K562 (cell line): ENCODE measurements around the gene ATP6V0A1. TPM values are rescaled to one million over a fixed set of nuclear protein-coding genes. Genes with fewer than 3 reads are reported as not detected.

Experiments used
- KHSRP ChIP-seq: fragments of 450-650 bp; IDR thresholded peaks from 2 replicates; pipeline ENCODE4 v1.6.1; 2017
- NCOA6 ChIP-seq: fragments of 450-650 bp; IDR thresholded peaks from 2 replicates; pipeline ENCODE4 v1.6.1; 2017; ENCODE audit warnings: mild to moderate bottlenecking
- PCBP2 ChIP-seq: fragments of 200-400 bp; formaldehyde crosslinking; IDR thresholded peaks from 2 replicates; pipeline ENCODE4 v1.6.1; 2018; ENCODE audit warnings: low read length, low read depth, mild to moderate bottlenecking, moderate library complexity; ENCODE audit not compliant: poor library complexity, severe bottlenecking
- RFX1 ChIP-seq: fragments of 450-650 bp; IDR thresholded peaks from 2 replicates; pipeline ENCODE4 v1.6.1; 2016; ENCODE audit warnings: mild to moderate bottlenecking, moderate library complexity
- SRF ChIP-seq, 2 experiments: fragments of 250-450, 450-650 bp in 1 of 2; sonication (Bioruptor Pico) in 1 of 2; sonication (generic) in 1 of 2; formaldehyde crosslinking; IDR thresholded peaks; 2 replicates each; pipeline versions ENCODE4 v1.5.0 to v1.5.1; 2020 to 2022; ENCODE audit warnings: mild to moderate bottlenecking in 1 of 2, missing genetic modification reagents in 1 of 2
- TEAD2 ChIP-seq: fragments of 450-650 bp; IDR thresholded peaks from 2 replicates; pipeline ENCODE4 v1.6.1; 2016; ENCODE audit warnings: missing genetic modification characterization, control low read depth, missing compliant biosample characterization
- ZBED1 ChIP-seq: IDR thresholded peaks from 2 replicates; pipeline ENCODE4 v1.6.1; 2014
- polyA plus RNA-seq, 8 experiments: library from polyadenylated mRNA; depleted of rRNA in 4 of 8; stranded (reverse) in 5 of 8; unstranded in 3 of 8; fragments of >200 nt; fragmentation: Nextera tagmentation in 2 of 8; fragmentation: Illumina TruSeq in 1 of 8; extraction: Ambion mirVana in 2 of 8; extraction: Trizol in 1 of 8; gene quantifications; 2 replicates each; pipeline versions ENCODE4 v1.2.1 to v1.2.3, GENCODE V29; 2011 to 2014; ENCODE audit warnings: inconsistent platforms in 1 of 8, missing spikeins in 1 of 8
- total RNA-seq, 7 experiments: library from RNA; depleted of rRNA in 6 of 7; stranded (reverse); fragments of >200 nt in 6 of 7; fragmentation: Illumina TruSeq in 2 of 7; extraction: Trizol in 2 of 7; gene quantifications; 2 replicates each; pipeline versions ENCODE4 v1.2.1 to v1.2.3, GENCODE V29; 2011 to 2021; ENCODE audit warnings: low replicate concordance in 1 of 7
- TF ChIP-seq, protein P1 (sequence below), 2 experiments: fragments of 450-650 bp; formaldehyde crosslinking in 1 of 2; IDR thresholded peaks; 2 replicates each; pipeline versions ENCODE4 v1.4.0 to v1.6.1; 2014 to 2020; ENCODE audit warnings: mild to moderate bottlenecking in 2 of 2, borderline replicate concordance in 1 of 2, low read depth in 1 of 2
- TF ChIP-seq, protein P2 (sequence below), 2 experiments: IDR thresholded peaks; 2 replicates each; pipeline ENCODE4 v1.6.1; 2012; ENCODE audit warnings: improper control_type of control experiment in 2 of 2, low read depth in 2 of 2, low read length in 2 of 2, borderline replicate concordance in 1 of 2
- TF ChIP-seq, protein P3 (sequence below): sonication (generic); formaldehyde crosslinking; IDR thresholded peaks from 2 replicates; pipeline ENCODE4 v1.8.0; 2022; ENCODE audit warnings: missing genetic modification reagents, mild to moderate bottlenecking, moderate library complexity, borderline replicate concordance
- TF ChIP-seq, protein P4 (sequence below): sonication (generic); formaldehyde crosslinking; IDR thresholded peaks from 2 replicates; pipeline ENCODE4 v1.9.0; 2022; ENCODE audit warnings: mild to moderate bottlenecking, missing genetic modification reagents
- TF ChIP-seq, protein P5 (sequence below), 3 experiments: fragments of 200-800 bp in 1 of 3; sonication (Bioruptor generic) in 1 of 3; sonication (generic) in 1 of 3; formaldehyde crosslinking in 1 of 3; IDR thresholded peaks; 2 replicates each; pipeline versions ENCODE4 v1.6.1 to v1.8.0; 2016 to 2022; ENCODE audit warnings: mild to moderate bottlenecking in 2 of 3, missing compliant biosample characterization in 2 of 3, missing genetic modification characterization in 2 of 3, missing genetic modification reagents in 1 of 3

ATP6V0A1 gene
- total and polyA plus RNA-seq, 9 of the 15 experiments (the other 6 are each of a cell fraction or from before 2014, with no cell fraction given): 11.8 to 158 (median 75.5) TPM

DNA sequence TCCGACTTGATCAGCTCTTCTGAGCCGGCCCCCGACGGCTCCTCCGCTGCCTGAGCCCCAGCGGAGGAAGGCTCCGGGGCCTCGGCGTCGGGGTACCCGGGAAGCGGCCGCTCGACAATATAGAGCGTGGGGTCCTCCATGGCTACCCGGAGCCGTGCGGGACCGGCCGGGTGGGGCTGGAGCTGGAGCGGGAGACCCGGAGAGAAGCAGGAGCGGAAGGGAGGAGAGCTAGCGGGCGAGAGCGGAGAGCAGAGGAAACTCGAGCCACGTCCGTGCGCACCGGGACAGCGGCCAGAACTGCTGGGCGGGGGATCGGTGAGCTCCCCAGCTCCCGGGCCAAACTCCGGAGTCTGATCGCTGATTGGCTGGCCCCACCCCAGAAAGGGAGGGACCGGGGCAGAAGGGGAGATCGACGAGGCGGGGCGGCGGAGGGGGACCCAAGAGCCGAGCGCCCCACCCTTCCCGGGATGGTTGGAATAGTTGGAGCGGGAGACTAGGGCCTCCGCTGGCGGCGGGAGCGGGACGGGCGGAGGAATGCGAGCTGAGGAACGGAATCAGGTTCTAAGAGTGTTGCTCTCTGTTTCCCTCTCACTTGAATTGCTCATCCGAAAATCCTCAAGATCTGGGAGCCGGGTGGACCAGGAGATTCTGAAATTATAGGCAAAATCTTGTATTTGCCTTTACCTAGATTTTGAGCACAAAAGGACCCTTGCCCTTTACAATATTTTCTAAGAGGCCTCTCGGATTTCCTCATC is 35.5 kb upstream of the ATP6V0A1 start, which contains the start of gene CAVIN1 (continued):
- TF ChIP-seq, protein P1, sequence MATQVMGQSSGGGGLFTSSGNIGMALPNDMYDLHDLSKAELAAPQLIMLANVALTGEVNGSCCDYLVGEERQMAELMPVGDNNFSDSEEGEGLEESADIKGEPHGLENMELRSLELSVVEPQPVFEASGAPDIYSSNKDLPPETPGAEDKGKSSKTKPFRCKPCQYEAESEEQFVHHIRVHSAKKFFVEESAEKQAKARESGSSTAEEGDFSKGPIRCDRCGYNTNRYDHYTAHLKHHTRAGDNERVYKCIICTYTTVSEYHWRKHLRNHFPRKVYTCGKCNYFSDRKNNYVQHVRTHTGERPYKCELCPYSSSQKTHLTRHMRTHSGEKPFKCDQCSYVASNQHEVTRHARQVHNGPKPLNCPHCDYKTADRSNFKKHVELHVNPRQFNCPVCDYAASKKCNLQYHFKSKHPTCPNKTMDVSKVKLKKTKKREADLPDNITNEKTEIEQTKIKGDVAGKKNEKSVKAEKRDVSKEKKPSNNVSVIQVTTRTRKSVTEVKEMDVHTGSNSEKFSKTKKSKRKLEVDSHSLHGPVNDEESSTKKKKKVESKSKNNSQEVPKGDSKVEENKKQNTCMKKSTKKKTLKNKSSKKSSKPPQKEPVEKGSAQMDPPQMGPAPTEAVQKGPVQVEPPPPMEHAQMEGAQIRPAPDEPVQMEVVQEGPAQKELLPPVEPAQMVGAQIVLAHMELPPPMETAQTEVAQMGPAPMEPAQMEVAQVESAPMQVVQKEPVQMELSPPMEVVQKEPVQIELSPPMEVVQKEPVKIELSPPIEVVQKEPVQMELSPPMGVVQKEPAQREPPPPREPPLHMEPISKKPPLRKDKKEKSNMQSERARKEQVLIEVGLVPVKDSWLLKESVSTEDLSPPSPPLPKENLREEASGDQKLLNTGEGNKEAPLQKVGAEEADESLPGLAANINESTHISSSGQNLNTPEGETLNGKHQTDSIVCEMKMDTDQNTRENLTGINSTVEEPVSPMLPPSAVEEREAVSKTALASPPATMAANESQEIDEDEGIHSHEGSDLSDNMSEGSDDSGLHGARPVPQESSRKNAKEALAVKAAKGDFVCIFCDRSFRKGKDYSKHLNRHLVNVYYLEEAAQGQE (IDR thresholded peaks at IDR 0.05; ENCODE audit: borderline replicate concordance): peak; percentile 48
- TF ChIP-seq, protein P1 (CRISPR knock-in tag; IDR thresholded peaks at IDR 0.05; ENCODE audit: low read depth): 0 out of 2 replicates have a peak, but pooled peaks have one; percentile 64
- TF ChIP-seq TEAD2 (tag) (no peak), SRF (CRISPR knock-in tag; IDR thresholded peaks at IDR 0.05) (0 out of 4 replicates have a peak, but pooled peaks of 1 of the 2 experiments have one; percentile 49), ZBED1 (no peak), NCOA6 (peak; percentile 94), PCBP2 (no peak), RFX1 (no peak), KHSRP (no peak)
- TF ChIP-seq, protein P2, sequence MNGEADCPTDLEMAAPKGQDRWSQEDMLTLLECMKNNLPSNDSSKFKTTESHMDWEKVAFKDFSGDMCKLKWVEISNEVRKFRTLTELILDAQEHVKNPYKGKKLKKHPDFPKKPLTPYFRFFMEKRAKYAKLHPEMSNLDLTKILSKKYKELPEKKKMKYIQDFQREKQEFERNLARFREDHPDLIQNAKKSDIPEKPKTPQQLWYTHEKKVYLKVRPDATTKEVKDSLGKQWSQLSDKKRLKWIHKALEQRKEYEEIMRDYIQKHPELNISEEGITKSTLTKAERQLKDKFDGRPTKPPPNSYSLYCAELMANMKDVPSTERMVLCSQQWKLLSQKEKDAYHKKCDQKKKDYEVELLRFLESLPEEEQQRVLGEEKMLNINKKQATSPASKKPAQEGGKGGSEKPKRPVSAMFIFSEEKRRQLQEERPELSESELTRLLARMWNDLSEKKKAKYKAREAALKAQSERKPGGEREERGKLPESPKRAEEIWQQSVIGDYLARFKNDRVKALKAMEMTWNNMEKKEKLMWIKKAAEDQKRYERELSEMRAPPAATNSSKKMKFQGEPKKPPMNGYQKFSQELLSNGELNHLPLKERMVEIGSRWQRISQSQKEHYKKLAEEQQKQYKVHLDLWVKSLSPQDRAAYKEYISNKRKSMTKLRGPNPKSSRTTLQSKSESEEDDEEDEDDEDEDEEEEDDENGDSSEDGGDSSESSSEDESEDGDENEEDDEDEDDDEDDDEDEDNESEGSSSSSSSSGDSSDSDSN (IDR thresholded peaks at IDR 0.05; ENCODE audit: borderline replicate concordance in 1 of 2, low read depth in 2 of 2, low read length in 2 of 2): peak; percentile 69 to 75; a peak in 1 of 4 replicates
- TF ChIP-seq, protein P3, sequence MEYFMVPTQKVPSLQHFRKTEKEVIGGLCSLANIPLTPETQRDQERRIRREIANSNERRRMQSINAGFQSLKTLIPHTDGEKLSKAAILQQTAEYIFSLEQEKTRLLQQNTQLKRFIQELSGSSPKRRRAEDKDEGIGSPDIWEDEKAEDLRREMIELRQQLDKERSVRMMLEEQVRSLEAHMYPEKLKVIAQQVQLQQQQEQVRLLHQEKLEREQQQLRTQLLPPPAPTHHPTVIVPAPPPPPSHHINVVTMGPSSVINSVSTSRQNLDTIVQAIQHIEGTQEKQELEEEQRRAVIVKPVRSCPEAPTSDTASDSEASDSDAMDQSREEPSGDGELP (CRISPR knock-in tag): peak; percentile 58
- TF ChIP-seq, protein P4, sequence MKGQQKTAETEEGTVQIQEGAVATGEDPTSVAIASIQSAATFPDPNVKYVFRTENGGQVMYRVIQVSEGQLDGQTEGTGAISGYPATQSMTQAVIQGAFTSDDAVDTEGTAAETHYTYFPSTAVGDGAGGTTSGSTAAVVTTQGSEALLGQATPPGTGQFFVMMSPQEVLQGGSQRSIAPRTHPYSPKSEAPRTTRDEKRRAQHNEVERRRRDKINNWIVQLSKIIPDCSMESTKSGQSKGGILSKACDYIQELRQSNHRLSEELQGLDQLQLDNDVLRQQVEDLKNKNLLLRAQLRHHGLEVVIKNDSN: no peak
- TF ChIP-seq, protein P5, sequence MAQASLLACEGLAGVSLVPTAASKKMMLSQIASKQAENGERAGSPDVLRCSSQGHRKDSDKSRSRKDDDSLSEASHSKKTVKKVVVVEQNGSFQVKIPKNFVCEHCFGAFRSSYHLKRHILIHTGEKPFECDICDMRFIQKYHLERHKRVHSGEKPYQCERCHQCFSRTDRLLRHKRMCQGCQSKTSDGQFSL (CRISPR knock-in tag; IDR thresholded peaks at IDR 0.05): no peak
- TF ChIP-seq, protein P5 (tag; IDR thresholded peaks at IDR 0.05): no peak
